GM23248 (cell line): ENCODE measurements around the gene FIGNL1.

ENCODE experiments used
- EZH2 ChIP-seq: fragments of 200-600 bp; sonication (generic); IDR thresholded peaks from 2 replicates; pipeline ENCODE4 v1.6.1; 2018; ENCODE audit warnings: antibody characterized with exemption, mild to moderate bottlenecking; ENCODE audit not compliant: insufficient read depth, poor library complexity, severe bottlenecking
- EZH2phosphoT487 ChIP-seq: fragments of 200-600 bp; sonication (generic); IDR thresholded peaks from 2 replicates; pipeline ENCODE4 v1.6.1; 2018; ENCODE audit warnings: antibody characterized with exemption, moderate library complexity, mild to moderate bottlenecking, low read depth; ENCODE audit not compliant: insufficient read depth

- TF ChIP-seq EZH2 = no peak
- no peak for TF ChIP-seq EZH2phosphoT487
Measured at GRCh38 chr7:50472427-50472826, 22.3 kb upstream of the FIGNL1 start.
